ENCODE measurements around the gene SPATA18. TPM values are rescaled to one million over a fixed set of nuclear protein-coding genes. Genes with fewer than 3 reads are reported as not detected.
A peak's percentile ranks its signal among the peaks of the same experiment; 100 is the strongest.

The SPATA18 gene, protein sequence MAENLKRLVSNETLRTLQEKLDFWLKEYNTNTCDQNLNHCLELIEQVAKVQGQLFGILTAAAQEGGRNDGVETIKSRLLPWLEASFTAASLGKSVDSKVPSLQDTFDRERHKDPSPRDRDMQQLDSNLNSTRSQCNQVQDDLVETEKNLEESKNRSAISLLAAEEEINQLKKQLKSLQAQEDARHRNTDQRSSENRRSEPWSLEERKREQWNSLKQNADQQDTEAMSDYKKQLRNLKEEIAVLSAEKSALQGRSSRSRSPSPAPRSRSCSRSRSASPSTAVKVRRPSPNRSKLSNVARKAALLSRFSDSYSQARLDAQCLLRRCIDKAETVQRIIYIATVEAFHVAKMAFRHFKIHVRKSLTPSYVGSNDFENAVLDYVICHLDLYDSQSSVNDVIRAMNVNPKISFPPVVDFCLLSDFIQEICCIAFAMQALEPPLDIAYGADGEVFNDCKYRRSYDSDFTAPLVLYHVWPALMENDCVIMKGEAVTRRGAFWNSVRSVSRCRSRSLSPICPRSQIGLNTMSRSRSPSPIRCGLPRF
- total RNA-seq: under 1 TPM; 0.35 to 0.53 TPM

DNA sequence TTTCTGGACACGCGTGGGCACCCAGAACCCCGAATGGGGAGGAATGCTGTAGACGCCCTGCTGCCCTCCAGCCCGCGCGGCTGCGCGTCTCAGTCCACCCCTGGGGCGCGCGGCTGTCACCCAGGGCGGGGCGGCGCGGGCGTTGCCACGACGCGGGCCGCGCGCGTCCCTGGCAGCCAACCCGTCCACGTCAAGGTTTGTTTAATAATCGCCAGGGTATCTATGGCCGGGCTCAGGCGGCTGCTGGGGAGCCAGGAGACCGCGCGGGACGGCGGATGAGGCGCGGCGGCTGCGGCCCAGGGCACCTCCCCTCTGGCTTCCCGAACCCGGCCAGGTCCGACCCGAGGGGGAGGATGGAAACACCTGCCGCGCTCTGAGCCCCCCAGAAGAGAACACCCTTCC lies at the start of gene SPATA18:
Gene SPATA18, plus strand, starts transcription at position 92 of the 402 bp plus-strand sequence. CDS start 401 bp downstream, outside the sequence.
- Mint-ChIP-seq H3K36me3 (no peaks in the 10 kb centered on the region), H3K4me3 (peak within 1 kb of the TSS; percentile 61), H3K27me3 (peaks cover 67% of the 10 kb centered on the region), H3K27ac (no peak within 1 kb of the TSS), H3K4me1 (peaks cover 15% of the 10 kb centered on the region), H3K9me3 (ENCODE audit: low read depth) (no peaks in the 10 kb centered on the region)
- peak; percentile 27 for ATAC-seq
- CTCF ChIA-PET: no interaction called here
- DNase-seq: no peak

DNA sequence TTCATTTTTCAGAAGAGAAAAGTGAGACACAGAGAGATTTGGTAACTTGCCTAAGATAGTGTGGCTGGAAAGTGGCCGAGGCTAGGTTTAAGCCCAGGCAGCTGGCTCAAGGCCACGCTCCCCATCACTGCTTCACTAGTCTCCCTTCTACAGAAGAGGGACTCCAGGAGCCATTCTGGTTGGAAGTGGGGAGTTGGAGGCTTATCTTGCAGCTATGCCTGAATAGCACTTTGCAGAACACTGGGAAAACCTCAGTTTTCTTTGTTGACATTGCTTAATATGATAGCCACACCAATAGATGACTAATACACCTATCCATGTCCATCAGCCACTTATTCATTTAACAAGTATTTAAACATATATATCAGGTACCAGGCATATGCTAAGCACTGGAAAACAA lies 49.5 kb upstream of the SPATA18 start:
- Mint-ChIP-seq H3K4me1 (no peaks in the 10 kb centered on the region), H3K27me3 (no peaks in the 10 kb centered on the region), H3K4me3 (no peak overlapping the region), H3K36me3 (no peaks in the 10 kb centered on the region), H3K27ac (no peak overlapping the region), H3K9me3 (ENCODE audit: low read depth) (no peaks in the 10 kb centered on the region)
- CTCF ChIA-PET: no interaction called here
- no peak for DNase-seq
- no peak for ATAC-seq

DNA sequence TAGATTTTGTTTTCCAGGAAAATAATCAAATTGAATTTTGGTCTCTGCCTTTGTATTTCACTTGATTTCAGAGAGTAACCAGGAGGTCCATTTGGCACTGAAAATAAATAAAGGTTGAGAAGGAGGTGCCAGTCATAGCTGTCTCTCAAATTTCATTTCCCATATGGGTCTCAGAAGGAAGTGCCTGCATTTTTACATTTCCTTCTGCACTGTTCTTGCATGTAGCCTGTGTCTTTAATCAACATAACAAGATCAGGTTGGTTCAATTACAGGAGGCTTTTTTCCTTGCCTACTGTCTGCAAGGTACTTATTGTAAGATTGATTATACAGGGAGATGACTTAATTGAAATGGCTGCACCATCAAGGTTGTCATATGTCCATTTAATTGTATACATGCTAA lies 46.7 kb upstream of the SPATA18 start:
- H3K27ac Mint-ChIP-seq: no peak overlapping the region
- CTCF ChIA-PET: interaction anchor here (1.3 kb wide), 1 partner anchor 22 kb away, joined by 3 read pairs; no protein-coding TSS in a partner anchor
- DNase-seq (no peak), ATAC-seq (no peak)
- no peaks in the 10 kb centered on the region for H3K9me3 Mint-ChIP-seq (ENCODE audit: low read depth)
- no peaks in the 10 kb centered on the region for H3K36me3 Mint-ChIP-seq
- no peak overlapping the region for H3K4me3 Mint-ChIP-seq
- H3K27me3 Mint-ChIP-seq: no peaks in the 10 kb centered on the region
- no peaks in the 10 kb centered on the region for H3K4me1 Mint-ChIP-seq

DNA sequence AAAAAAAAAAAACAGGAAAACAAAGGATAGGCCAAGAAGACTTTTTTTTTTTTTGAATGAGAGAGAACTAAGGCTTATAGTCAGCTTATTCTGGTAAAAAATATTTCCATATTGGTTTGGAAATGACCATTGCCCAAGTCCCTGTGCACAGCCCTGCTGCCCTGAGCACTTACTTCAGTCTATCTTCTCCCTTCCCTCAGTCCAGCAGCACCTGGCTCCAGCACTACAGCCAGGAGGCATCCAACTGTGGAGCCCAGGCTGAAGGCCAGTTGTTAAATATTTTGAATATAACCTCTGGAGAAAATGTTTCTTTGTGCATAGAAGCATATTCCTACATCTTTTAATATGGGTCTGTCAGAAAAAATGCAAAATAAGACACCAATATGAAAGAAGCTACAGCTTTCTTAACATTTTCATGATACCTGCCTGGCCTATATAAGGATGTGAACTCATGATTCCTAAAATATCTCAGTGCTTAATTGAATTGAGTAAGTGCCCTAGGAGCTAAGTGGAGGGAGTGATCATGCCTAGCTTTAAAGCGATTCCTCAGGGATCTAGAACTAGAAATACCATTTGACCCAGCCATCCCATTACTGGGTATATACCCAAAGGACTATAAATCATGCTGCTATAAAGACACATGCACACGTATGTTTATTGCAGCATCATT lies 45.4 kb upstream of the SPATA18 start:
- Mint-ChIP-seq H3K9me3 (ENCODE audit: low read depth) (no peaks in the 10 kb centered on the region), H3K27me3 (no peaks in the 10 kb centered on the region), H3K4me3 (no peak overlapping the region), H3K4me1 (no peaks in the 10 kb centered on the region), H3K27ac (no peak overlapping the region), H3K36me3 (no peaks in the 10 kb centered on the region)
- CTCF ChIA-PET: no interaction called here
- DNase-seq (no peak), ATAC-seq (no peak)

DNA sequence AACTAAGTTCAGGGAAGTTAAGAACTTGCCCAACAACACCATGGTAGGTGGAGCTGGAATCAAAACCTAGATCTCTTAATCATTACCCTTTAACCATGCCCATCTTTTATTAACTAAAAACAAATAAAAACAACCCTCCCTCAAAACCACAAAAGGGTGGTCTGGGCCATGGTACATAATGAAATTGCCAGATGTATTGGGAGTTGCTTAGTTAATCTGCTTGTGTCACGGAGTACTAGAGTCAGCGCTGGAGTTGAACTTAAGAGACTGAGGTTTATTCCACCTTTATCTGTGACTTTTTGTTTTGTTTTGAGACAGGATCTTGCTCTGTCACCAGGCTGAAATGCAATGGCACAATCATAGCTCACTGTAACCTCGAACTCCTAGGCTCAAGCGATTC lies 44.2 kb upstream of the SPATA18 start:
- Mint-ChIP-seq H3K27ac (no peak overlapping the region), H3K36me3 (no peaks in the 10 kb centered on the region), H3K9me3 (ENCODE audit: low read depth) (no peaks in the 10 kb centered on the region), H3K4me3 (no peak overlapping the region), H3K27me3 (no peaks in the 10 kb centered on the region), H3K4me1 (peaks cover 3% of the 10 kb centered on the region)
- no peak for ATAC-seq
- DNase-seq: no peak
- CTCF ChIA-PET: no interaction called here

DNA sequence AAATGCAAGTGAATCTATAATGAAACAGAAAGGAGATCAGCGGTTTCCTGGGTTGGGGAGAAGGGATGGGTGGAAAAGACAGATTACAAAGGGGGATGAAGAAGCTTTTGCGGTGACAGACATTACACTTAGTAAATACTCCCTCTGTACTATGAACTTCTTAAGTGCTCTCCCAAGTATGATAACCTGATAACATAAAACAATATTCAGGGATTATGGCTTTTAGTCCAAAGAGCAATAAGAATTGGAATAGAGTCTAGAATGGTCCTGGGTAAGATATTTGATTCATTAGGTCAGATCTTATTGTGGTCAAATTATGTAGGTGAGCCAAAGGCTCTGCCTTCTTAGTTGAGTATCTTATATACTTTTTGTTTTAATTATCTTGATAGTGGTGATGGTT lies 40.1 kb upstream of the SPATA18 start:
- no peak overlapping the region for H3K27ac Mint-ChIP-seq
- CTCF ChIA-PET: no interaction called here
- H3K27me3 Mint-ChIP-seq: no peaks in the 10 kb centered on the region
- no peaks in the 10 kb centered on the region for H3K9me3 Mint-ChIP-seq (ENCODE audit: low read depth)
- DNase-seq (no peak), ATAC-seq (no peak)
- H3K36me3 Mint-ChIP-seq: peaks cover 2% of the 10 kb centered on the region
- H3K4me1 Mint-ChIP-seq: peaks cover 3% of the 10 kb centered on the region
- H3K4me3 Mint-ChIP-seq: no peak overlapping the region

DNA sequence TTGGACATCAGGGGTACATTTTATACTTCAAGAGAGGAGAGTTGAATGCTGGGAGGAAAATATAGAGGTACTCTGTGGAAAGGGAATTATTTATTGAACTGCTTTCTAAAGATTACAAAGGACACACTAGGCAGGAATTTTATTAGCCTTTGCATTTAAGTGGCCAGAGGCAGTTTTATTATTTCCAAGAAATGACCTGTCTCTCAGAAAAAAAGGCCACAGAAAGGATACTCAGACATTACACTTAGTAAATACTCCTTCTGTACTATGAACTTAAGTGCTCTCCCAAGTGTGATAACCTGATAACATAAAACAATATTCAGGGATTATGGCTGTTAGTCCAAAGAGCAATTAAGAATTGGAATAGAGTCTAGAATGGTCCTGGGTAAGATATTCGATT lies 38.5 kb upstream of the SPATA18 start:
- H3K4me3 Mint-ChIP-seq: no peak overlapping the region
- CTCF ChIA-PET: no interaction called here
- ATAC-seq: no peak
- no peak overlapping the region for H3K27ac Mint-ChIP-seq
- no peak for DNase-seq
- no peaks in the 10 kb centered on the region for H3K27me3 Mint-ChIP-seq
- peaks cover 2% of the 10 kb centered on the region for H3K36me3 Mint-ChIP-seq
- no peaks in the 10 kb centered on the region for H3K9me3 Mint-ChIP-seq (ENCODE audit: low read depth)
- H3K4me1 Mint-ChIP-seq: peaks cover 3% of the 10 kb centered on the region

DNA sequence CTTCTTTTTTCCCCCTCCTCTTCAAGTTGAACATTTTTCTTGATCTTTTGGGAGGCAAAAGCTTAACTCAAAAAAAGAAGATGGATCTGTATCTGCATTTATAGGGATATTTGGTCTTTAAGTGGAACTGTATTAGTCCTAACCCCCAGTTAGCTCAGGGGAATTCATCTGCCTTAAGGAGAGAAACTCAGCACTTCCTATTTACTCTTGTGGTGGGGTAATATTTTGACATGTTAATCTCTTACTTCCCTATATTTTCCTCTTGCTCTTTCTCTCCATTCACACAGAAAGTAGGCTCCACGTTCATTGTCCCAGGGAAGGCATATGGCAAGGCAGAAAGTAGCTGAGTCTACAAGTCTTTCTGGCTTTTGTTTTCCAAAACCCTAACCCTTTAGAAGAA lies 36.2 kb upstream of the SPATA18 start:
- CTCF ChIA-PET: no interaction called here
- H3K4me3 Mint-ChIP-seq: no peak overlapping the region
- peaks cover 4% of the 10 kb centered on the region for H3K4me1 Mint-ChIP-seq
- ATAC-seq (no peak), DNase-seq (no peak)
- no peaks in the 10 kb centered on the region for H3K27me3 Mint-ChIP-seq
- no peaks in the 10 kb centered on the region for H3K9me3 Mint-ChIP-seq (ENCODE audit: low read depth)
- no peak overlapping the region for H3K27ac Mint-ChIP-seq
- H3K36me3 Mint-ChIP-seq: peaks cover 2% of the 10 kb centered on the region

DNA sequence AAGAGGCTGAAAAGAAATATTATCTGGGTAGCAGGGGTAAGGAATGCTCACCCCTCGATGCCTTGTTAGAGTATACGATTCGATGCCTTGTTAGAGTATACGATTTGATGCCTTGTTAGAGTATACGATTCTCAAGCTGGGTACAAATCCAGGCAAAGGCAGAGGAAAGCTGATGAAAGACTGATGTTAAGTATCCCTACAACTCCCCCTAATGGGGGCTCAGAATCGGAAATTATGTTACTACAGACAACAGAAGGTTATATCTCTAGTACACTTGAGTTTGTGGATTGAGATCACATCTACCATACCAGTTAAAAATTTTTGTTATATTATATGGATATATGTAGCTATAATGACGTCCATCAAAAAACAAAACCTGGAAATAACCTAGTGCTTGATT lies 35.7 kb upstream of the SPATA18 start:
- H3K4me1 Mint-ChIP-seq: peaks cover 5% of the 10 kb centered on the region

DNA sequence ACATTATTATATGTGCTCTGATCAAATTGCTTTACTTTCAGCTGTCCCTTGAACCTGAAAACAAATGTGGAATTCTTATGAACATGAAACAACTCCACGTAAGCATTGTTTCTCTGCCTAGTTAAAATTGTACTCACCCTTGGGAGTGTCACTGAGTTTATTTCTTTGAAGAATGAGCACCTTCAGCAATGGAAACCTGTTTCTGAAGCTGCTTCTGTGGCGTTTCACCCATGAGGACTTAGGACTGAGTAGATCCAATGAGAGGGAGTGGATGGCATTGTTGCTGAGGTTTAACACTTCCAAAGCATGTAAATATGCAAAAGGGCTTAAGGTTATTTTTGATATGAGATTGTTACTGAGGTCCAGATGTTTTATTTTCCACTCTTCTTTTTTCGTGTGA lies 34.1 kb upstream of the SPATA18 start:
- Mint-ChIP-seq H3K4me3 (no peak overlapping the region), H3K27ac (no peak overlapping the region), H3K36me3 (peaks cover 2% of the 10 kb centered on the region), H3K4me1 (peaks cover 2% of the 10 kb centered on the region), H3K27me3 (no peaks in the 10 kb centered on the region), H3K9me3 (ENCODE audit: low read depth) (no peaks in the 10 kb centered on the region)
- CTCF ChIA-PET: interaction anchor here (0.6 kb wide), 1 partner anchor 9 kb away, joined by 3 read pairs; no protein-coding TSS in a partner anchor
- no peak for ATAC-seq
- DNase-seq: no peak

More for the DNA sequence above, 35.7 kb upstream of the SPATA18 start:
- Mint-ChIP-seq H3K27me3 (no peaks in the 10 kb centered on the region), H3K27ac (no peak overlapping the region), H3K4me3 (no peak overlapping the region), H3K36me3 (peaks cover 2% of the 10 kb centered on the region), H3K9me3 (ENCODE audit: low read depth) (no peaks in the 10 kb centered on the region)
- DNase-seq: no peak
- ATAC-seq: no peak
- CTCF ChIA-PET: no interaction called here

DNA sequence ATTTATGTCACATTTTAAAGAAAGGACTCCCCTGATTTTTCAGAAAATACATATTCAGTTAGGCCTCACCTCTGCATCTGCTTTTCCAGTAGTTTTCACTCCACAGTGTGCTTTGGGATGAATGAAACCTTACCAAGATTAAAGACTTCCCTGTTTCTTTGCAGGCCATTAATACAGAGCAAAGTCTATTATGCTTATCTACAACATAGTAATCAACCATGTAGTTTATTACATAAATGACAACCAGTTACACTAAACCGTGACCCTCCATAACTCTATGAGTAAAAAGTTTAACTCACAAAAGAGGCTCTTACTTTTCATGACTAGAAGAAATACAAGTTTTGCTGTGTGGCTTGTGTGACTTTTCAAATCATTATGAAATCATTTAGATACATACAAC lies 33.3 kb upstream of the SPATA18 start:
- CTCF ChIA-PET: no interaction called here
- Mint-ChIP-seq H3K4me3 (no peak overlapping the region), H3K9me3 (ENCODE audit: low read depth) (no peaks in the 10 kb centered on the region), H3K4me1 (peaks cover 2% of the 10 kb centered on the region), H3K36me3 (peaks cover 2% of the 10 kb centered on the region), H3K27ac (no peak overlapping the region), H3K27me3 (no peaks in the 10 kb centered on the region)
- DNase-seq (no peak), ATAC-seq (no peak)

DNA sequence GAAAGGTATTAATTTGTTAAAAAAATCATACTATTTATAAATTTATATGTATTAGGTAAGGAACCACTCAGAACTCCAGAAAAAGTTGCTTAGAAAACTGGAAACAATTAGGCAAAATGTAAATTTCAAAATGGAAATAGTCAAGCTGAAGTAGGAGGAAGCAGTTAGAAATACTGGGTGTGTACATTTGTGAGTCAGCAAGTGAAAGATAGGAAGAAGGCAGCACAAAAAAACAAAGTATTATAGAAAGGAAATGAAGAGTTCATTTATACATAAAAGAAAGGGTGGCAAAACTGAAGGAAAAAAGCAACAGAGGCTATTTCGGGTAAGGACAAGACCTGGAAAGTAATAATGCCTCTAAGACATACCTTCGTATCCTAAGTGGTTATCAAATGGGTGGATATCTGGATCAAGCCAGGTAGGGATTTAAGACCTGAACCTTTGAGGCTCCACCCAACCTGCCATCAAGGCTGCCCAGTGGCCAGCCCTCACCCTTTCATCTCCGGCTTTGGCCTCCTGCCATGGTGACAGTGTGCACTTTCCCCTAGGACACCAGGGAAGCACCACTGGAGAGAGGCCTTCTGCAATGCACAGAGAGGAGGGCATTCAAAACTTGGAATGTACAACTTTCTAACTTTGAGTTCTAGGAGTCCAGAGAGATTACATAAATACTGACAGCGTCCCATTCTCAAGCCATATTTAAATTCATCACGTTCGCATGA lies 31.0 kb upstream of the SPATA18 start, which contains the start of gene LRRC66:
Gene LRRC66, minus strand, starts transcription at position 428 of the 722 bp plus-strand sequence. CDS start 2,750 bp downstream, outside the sequence.
- no peak within 1 kb of the TSS for H3K4me3 Mint-ChIP-seq
- no peaks in the 10 kb centered on the region for H3K27me3 Mint-ChIP-seq
- H3K27ac Mint-ChIP-seq: no peak within 1 kb of the TSS
- peaks cover 2% of the 10 kb centered on the region for H3K4me1 Mint-ChIP-seq
- H3K36me3 Mint-ChIP-seq: peaks cover 2% of the 10 kb centered on the region
- DNase-seq (no peak), ATAC-seq (no peak)
- no peaks in the 10 kb centered on the region for H3K9me3 Mint-ChIP-seq (ENCODE audit: low read depth)
- CTCF ChIA-PET: interaction anchor here (0.7 kb wide), 1 partner anchor 17 kb away, joined by 3 read pairs; no protein-coding TSS in a partner anchor

DNA sequence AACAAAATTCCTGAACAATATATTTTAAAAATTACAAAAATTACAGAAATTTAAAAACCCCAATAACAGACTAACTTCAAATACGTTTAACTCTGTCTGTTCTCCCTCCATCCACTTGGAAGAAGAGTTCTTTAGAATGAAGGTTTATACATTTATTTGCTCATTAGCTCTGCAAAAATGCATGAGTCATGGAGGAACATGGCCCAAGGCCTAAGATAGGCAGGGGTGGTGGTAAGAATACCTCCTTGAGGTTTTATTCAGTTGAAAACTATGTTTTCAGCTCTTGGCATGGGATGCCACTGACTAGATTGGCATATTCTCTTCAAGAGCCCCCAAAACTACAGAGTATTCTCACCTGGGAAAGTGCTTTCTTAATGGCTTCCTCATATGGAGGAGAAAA lies 22.1 kb upstream of the SPATA18 start:
- ATAC-seq (no peak), DNase-seq (no peak)
- no peaks in the 10 kb centered on the region for H3K9me3 Mint-ChIP-seq (ENCODE audit: low read depth)
- H3K27me3 Mint-ChIP-seq: no peaks in the 10 kb centered on the region
- no peaks in the 10 kb centered on the region for H3K4me1 Mint-ChIP-seq
- H3K27ac Mint-ChIP-seq: no peak overlapping the region
- no peak overlapping the region for H3K4me3 Mint-ChIP-seq
- CTCF ChIA-PET: interaction anchor here (1.7 kb wide), 1 partner anchor 9 kb away, joined by 7 read pairs; the partner anchor contains the start of gene SGCB
- H3K36me3 Mint-ChIP-seq: peaks cover 19% of the 10 kb centered on the region
